Vagina (tissue), 2 donors: ENCODE measurements around the gene BEAN1.

Experiments
- CTCF ChIP-seq, 3 experiments: fragments of 450-650 bp in 2 of 3; fragments of 200-600 bp in 1 of 3; sonication (generic) in 1 of 3; IDR thresholded peaks; one replicate each; pipeline ENCODE4 v1.5.1; 2017 to 2019; ENCODE audit warnings: antibody characterized with exemption in 3 of 3, mild to moderate bottlenecking in 2 of 3, moderate library complexity in 2 of 3
- POLR2A ChIP-seq, 2 donors: fragments of 450-650 bp; IDR thresholded peaks; one replicate each; pipeline ENCODE4 v1.6.1; 2017; ENCODE audit warnings: antibody characterized with exemption in 2 of 2, mild to moderate bottlenecking in 2 of 2, moderate library complexity in 2 of 2
- POLR2AphosphoS5 ChIP-seq, 2 donors: sonication (generic); formaldehyde crosslinking; IDR thresholded peaks; one replicate each; pipeline ENCODE4 v1.9.0; 2017; ENCODE audit warnings: antibody characterized with exemption in 2 of 2, mild to moderate bottlenecking in 2 of 2, low read depth in 1 of 2; ENCODE audit not compliant: insufficient read depth in 1 of 2

- TF ChIP-seq CTCF (IDR thresholded peaks at IDR 0.05) (no peak), POLR2A (IDR thresholded peaks at IDR 0.05) (no peak), POLR2AphosphoS5 (IDR thresholded peaks at IDR 0.05; ENCODE audit: insufficient read depth in 1 of 2, low read depth in 1 of 2) (no peak)
Measured at GRCh38 chr16:66529475-66529874, 102.4 kb downstream of the BEAN1 start.
